SK-N-SH (cell line): Measurements from ENCODE around the gene CELF5. TPM values are rescaled to one million over a fixed set of nuclear protein-coding genes. Genes with fewer than 3 reads are reported as not detected.

Source experiments
- CTCF ChIA-PET: fragments of 300-600, 350-600 bp; formaldehyde crosslinking; extraction: SDS; loops from one replicate; lab custom pipeline; 2021; lab: Yijun Ruan, JAX
- POLR2A ChIA-PET: fragments of 350-600 bp; sonication (Branson Sonifier 250); formaldehyde crosslinking; extraction: SDS; loops from one replicate; lab custom pipeline; 2020; ENCODE audit warnings: antibody characterized with exemption, inconsistent platforms; lab: Yijun Ruan, JAX
- DNase-seq: peaks from one replicate; pipeline ENCODE4 v3.0.0; 2012
- H2AFZ ChIP-seq: fragments of 200-600 bp; sonication (generic); 2 replicates; pipeline ENCODE4 v1.8.1; 2016; ENCODE audit warnings: antibody characterized with exemption, mild to moderate bottlenecking, low read depth
- H3F3A ChIP-seq: fragments of 200-600 bp; sonication (generic); replicated peaks from 2 replicates; pipeline ENCODE3; 2016; ENCODE audit warnings: antibody characterized with exemption, mild to moderate bottlenecking; ENCODE audit not compliant: insufficient read depth
- H3K27ac ChIP-seq, 2 experiments: fragments of 200-500 bp in 1 of 2; fragments of 200-600 bp in 1 of 2; sonication (Bioruptor generic) in 1 of 2; sonication (generic), shearing (Covaris generic) in 1 of 2; 2 replicates each; pipeline versions ENCODE4 v1.5.1 to v1.6.1; 2014 to 2016; ENCODE audit warnings: low read depth in 2 of 2, inconsistent platforms in 1 of 2, low read length in 1 of 2, mild to moderate bottlenecking in 1 of 2, mixed read lengths in 1 of 2
- H3K27me3 ChIP-seq: fragments of 200-600 bp; sonication (generic), shearing (Covaris generic); 2 replicates; pipeline ENCODE4 v1.6.1; 2016; ENCODE audit warnings: mixed run types; ENCODE audit not compliant: insufficient read depth
- H3K36me3 ChIP-seq, 2 experiments: fragments of 200-500 bp in 1 of 2; fragments of 200-600 bp in 1 of 2; sonication (Bioruptor generic) in 1 of 2; sonication (generic) in 1 of 2; replicated peaks in 1 of 2; 2 replicates each; pipeline versions ENCODE3 to v1.5.1; 2014 to 2016; ENCODE audit warnings: low read length in 1 of 2, mild to moderate bottlenecking in 1 of 2; ENCODE audit not compliant: insufficient read depth in 2 of 2, control insufficient read depth in 1 of 2
- H3K4me1 ChIP-seq, 2 experiments: fragments of 200-500 bp in 1 of 2; fragments of 200-600 bp in 1 of 2; sonication (Bioruptor generic) in 1 of 2; sonication (generic), shearing (Covaris generic) in 1 of 2; 2 replicates each; pipeline versions ENCODE4 v1.5.1 to v1.6.1; 2014 to 2016; ENCODE audit warnings: low read depth in 1 of 2, low read length in 1 of 2, mixed run types in 1 of 2; ENCODE audit not compliant: insufficient read depth in 2 of 2, control insufficient read depth in 1 of 2
- H3K4me2 ChIP-seq: fragments of 200-600 bp; sonication (generic), shearing (Covaris generic); 2 replicates; pipeline ENCODE4 v1.6.1; 2017; ENCODE audit warnings: mixed run types
- H3K4me3 ChIP-seq, 2 experiments: fragments of 200-500 bp in 1 of 2; fragments of 200-600 bp in 1 of 2; sonication (Bioruptor generic) in 1 of 2; sonication (generic), shearing (Covaris generic) in 1 of 2; 2 replicates each; pipeline versions ENCODE4 v1.5.1 to v1.8.1; 2014 to 2016; ENCODE audit warnings: low read depth in 2 of 2, inconsistent platforms in 1 of 2, low read length in 1 of 2, mild to moderate bottlenecking in 1 of 2, mixed read lengths in 1 of 2, moderate library complexity in 1 of 2
- H3K79me2 ChIP-seq: fragments of 200-600 bp; sonication (generic); 2 replicates; pipeline ENCODE4 v1.8.1; 2017; ENCODE audit warnings: mild to moderate bottlenecking; ENCODE audit not compliant: insufficient read depth
- H3K9ac ChIP-seq: fragments of 200-600 bp; sonication (generic); 2 replicates; pipeline ENCODE4 v1.6.1; 2017; ENCODE audit warnings: mixed run types
- H3K9me2 ChIP-seq: fragments of 200-600 bp; sonication (generic); 2 replicates; pipeline ENCODE4 v1.6.1; 2017; ENCODE audit warnings: mixed run types
- H3K9me3 ChIP-seq: fragments of 200-600 bp; sonication (generic); 2 replicates; pipeline ENCODE4 v1.6.1; 2017; ENCODE audit warnings: mixed run types, mild to moderate bottlenecking, moderate library complexity
- H4K20me1 ChIP-seq: fragments of 200-600 bp; sonication (generic); 2 replicates; pipeline ENCODE4 v1.6.1; 2017; ENCODE audit warnings: mild to moderate bottlenecking, mixed run types; ENCODE audit not compliant: insufficient read depth
- EP300 ChIP-seq, 2 experiments: IDR thresholded peaks; 2 replicates each; pipeline versions ENCODE4 v1.4.0 to v1.6.1; 2012; ENCODE audit warnings: borderline replicate concordance in 1 of 2, low read depth in 1 of 2, low read length in 1 of 2
- FOSL2 ChIP-seq: IDR thresholded peaks from 2 replicates; pipeline ENCODE4 v1.4.0; 2012; ENCODE audit warnings: low read depth, mild to moderate bottlenecking, moderate library complexity, borderline replicate concordance
- NFIC ChIP-seq: IDR thresholded peaks from 2 replicates; pipeline ENCODE4 v1.4.0; 2012; ENCODE audit warnings: borderline replicate concordance
- NRF1 ChIP-seq: IDR thresholded peaks from 2 replicates; pipeline ENCODE4 v1.6.1; 2012; ENCODE audit warnings: low read depth, mild to moderate bottlenecking, low read length
- SIN3A ChIP-seq: IDR thresholded peaks from 2 replicates; pipeline ENCODE4 v1.6.1; 2012; ENCODE audit warnings: low read depth, mild to moderate bottlenecking, low read length, moderate library complexity, borderline replicate concordance
- TCF12 ChIP-seq: IDR thresholded peaks from 2 replicates; pipeline ENCODE4 v1.4.0; 2012
- USF1 ChIP-seq: IDR thresholded peaks from 2 replicates; pipeline ENCODE4 v1.4.0; 2012; ENCODE audit warnings: low read depth, borderline replicate concordance
- USF2 ChIP-seq: fragments of 150-350 bp; IDR thresholded peaks from 2 replicates; pipeline ENCODE4 v1.6.1; 2017; ENCODE audit warnings: antibody characterized with exemption, low read length, low read depth, borderline replicate concordance
- WGBS: methylation state at CpG from one replicate; pipeline ENCODE4 v1.1.6; 2017; ENCODE audit warnings: low lambda C conversion rate; 5-methylcytosine and 5-hydroxymethylcytosine counted together
- polyA plus RNA-seq, 3 experiments: library from polyadenylated mRNA; depleted of rRNA; stranded (reverse); fragments of >200 nt; gene quantifications; 2 replicates each; pipeline ENCODE4 v1.2.3, GENCODE V29; 2012
- TF ChIP-seq, protein P1 (sequence below): fragments of 200-600 bp; sonication (generic); IDR thresholded peaks from 2 replicates; pipeline ENCODE4 v1.6.1; 2017; ENCODE audit warnings: antibody characterized with exemption, mild to moderate bottlenecking, moderate library complexity

CELF5 gene
- polyA plus RNA-seq, 1 of the 3 experiments (the other 2 are of a cell fraction), result 0.33 TPM

- ChIA-PET CTCF (interaction anchor here (1.2 to 1.4 kb wide), 3 partner anchors 25 to 113 kb away, joined by 3 to 4 read pairs (median 4); no protein-coding TSS in a partner anchor), POLR2A (no interaction called here)
- Histone ChIP-seq H3K9ac (no peak overlapping the region), H4K20me1 (peaks cover 17% of the 10 kb centered on the region; the same call in 1 of the 2 replicates), H3K9me2 (no peaks in the 10 kb centered on the region), H3K4me2 (no peak overlapping the region), H3K27ac (no peak overlapping the region), H3K4me3 (no peak overlapping the region), H3K36me3 (peaks cover 0 to 8% of the 10 kb centered on the region in 2 experiments), H3K79me2 (peaks cover 67% of the 10 kb centered on the region), H2AFZ (no peak overlapping the region), H3K27me3 (no peaks in the 10 kb centered on the region), H3K9me3 (no peaks in the 10 kb centered on the region), H3K4me1 (peaks cover 10 to 19% of the 10 kb centered on the region in 2 experiments; a peak in 2 of 4 replicates), H3F3A (no peaks in the 10 kb centered on the region)
- no peak for DNase-seq
- WGBS, result 93% methylated on average over 13 of the region's 35 CpGs
- TF ChIP-seq, protein P1, sequence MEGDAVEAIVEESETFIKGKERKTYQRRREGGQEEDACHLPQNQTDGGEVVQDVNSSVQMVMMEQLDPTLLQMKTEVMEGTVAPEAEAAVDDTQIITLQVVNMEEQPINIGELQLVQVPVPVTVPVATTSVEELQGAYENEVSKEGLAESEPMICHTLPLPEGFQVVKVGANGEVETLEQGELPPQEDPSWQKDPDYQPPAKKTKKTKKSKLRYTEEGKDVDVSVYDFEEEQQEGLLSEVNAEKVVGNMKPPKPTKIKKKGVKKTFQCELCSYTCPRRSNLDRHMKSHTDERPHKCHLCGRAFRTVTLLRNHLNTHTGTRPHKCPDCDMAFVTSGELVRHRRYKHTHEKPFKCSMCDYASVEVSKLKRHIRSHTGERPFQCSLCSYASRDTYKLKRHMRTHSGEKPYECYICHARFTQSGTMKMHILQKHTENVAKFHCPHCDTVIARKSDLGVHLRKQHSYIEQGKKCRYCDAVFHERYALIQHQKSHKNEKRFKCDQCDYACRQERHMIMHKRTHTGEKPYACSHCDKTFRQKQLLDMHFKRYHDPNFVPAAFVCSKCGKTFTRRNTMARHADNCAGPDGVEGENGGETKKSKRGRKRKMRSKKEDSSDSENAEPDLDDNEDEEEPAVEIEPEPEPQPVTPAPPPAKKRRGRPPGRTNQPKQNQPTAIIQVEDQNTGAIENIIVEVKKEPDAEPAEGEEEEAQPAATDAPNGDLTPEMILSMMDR, result no peak
- TF ChIP-seq SIN3A (no peak), NRF1 (no peak)
Observed at GRCh38 chr19:3188627-3189596, 35.5 kb upstream of the CELF5 start.

- H3K27me3 ChIP-seq, result no peaks in the 10 kb centered on the region
- POLR2A ChIA-PET, result no interaction called here
- TF ChIP-seq FOSL2, result no peak
- TF ChIP-seq EP300 (IDR thresholded peaks at IDR 0.05; ENCODE audit: borderline replicate concordance in 1 of 2, low read depth in 1 of 2, low read length in 1 of 2), result no peak
- TF ChIP-seq USF2, result no peak
- no peak for TF ChIP-seq USF1
- no peak for TF ChIP-seq NFIC
- TF ChIP-seq TCF12, result no peak
- H3K36me3 ChIP-seq, result peaks cover 5 to 8% of the 10 kb centered on the region in 2 experiments
- peaks cover 73% of the 10 kb centered on the region for H3K79me2 ChIP-seq
- no peak for DNase-seq
- 98% methylated on average over 9 of the region's 28 CpGs for WGBS
- peaks cover 17% of the 10 kb centered on the region; the same call in 1 of the 2 replicates for H4K20me1 ChIP-seq
- CTCF ChIA-PET, result interaction anchor here (1.1 to 1.4 kb wide), 4 partner anchors 26 to 114 kb away, joined by 3 to 4 read pairs (median 4); partner anchors contain the start of gene CELF5
- H3K9me2 ChIP-seq, result no peaks in the 10 kb centered on the region
- H3K4me2 ChIP-seq, result no peak overlapping the region
- H3K4me1 ChIP-seq, result peaks cover 10 to 17% of the 10 kb centered on the region in 2 experiments; a peak in 2 of 4 replicates
- no peaks in the 10 kb centered on the region for H3K9me3 ChIP-seq
- no peak overlapping the region; a peak in 1 of 4 replicates for H3K27ac ChIP-seq
- H3K4me3 ChIP-seq, result no peak overlapping the region
- no peak overlapping the region for H2AFZ ChIP-seq
- no peaks in the 10 kb centered on the region for H3F3A ChIP-seq
- H3K9ac ChIP-seq, result no peak overlapping the region
Observed at GRCh38 chr19:3189702-3190469, 34.6 kb upstream of the CELF5 start.
